ENCODE measurements around the gene CCDC9B. TPM values are rescaled to one million over a fixed set of nuclear protein-coding genes. Genes with fewer than 3 reads are reported as not detected.

The CCDC9B gene
- total and polyA plus RNA-seq, 2 of the 4 experiments (the other 2 are of a cell fraction), result 19.7 to 30.9 TPM

DNA sequence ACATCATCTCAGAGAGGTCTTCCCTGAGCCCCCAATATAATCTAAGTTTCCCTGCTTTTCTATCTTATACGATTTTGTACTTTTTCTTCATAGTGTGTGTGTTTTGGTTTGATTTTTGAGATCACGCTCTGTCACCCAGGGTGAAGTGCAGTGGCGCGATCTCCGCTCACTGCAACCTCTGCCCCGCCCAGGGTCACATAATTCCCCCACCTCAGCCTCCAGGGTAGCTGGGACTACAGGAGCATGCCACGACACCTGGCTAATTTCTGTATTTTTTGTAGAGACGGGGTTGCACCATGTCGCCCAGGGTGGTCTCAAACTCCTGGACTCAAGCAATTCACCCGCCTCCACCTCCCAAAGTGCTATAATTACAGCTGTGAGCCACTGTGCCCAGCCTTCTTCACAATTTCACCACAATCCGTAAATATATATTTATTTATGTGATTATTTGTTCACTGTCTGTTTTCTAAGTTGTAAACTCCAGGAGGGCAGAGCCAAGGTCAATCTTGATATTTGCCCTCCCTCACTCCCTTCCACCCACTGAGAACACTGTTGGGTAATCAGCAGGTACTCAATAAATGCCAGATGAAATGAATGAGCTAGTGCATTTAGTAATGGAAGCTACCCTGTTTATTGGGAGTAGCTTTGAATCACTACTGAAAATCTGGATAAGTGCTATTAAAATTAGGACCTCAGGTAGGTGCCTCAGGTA, 41.2 kb upstream of the CCDC9B start:
- no peak overlapping the region; the same call in 1 of the 2 replicates for H3K23ac ChIP-seq (ENCODE audit: low read depth, low read length)
- peak overlapping the region; percentile 94; the same call in 1 of the 2 replicates for H3K18ac ChIP-seq (ENCODE audit: low read depth, low read length)
- H3K79me1 ChIP-seq (ENCODE audit: low read depth in 1 of 2, low read length in 2 of 2), result peaks cover 25 to 42% of the 10 kb centered on the region in 2 experiments
- no peak overlapping the region for H2AK9ac ChIP-seq (replicated peaks; ENCODE audit: low read depth, low read length, poor library complexity)
- no peaks in the 10 kb centered on the region for H3K9me3 ChIP-seq (ENCODE audit: control insufficient read depth, insufficient read depth, low read length)
- peak overlapping the region; percentile 100 for H4K5ac ChIP-seq (ENCODE audit: low read depth, low read length)
- H2AFZ ChIP-seq (replicated peaks; ENCODE audit: low read length, poor library complexity), result peak overlapping the region; percentile 97
- ATAC-seq (ENCODE audit: low read depth) (no peak), DNase-seq (no peak)
- H4K20me1 ChIP-seq (ENCODE audit: insufficient read depth, low read length), result no peaks in the 10 kb centered on the region
- H2BK120ac ChIP-seq (ENCODE audit: low read depth, low read length), result peak overlapping the region; percentile 98
- H3K36me3 ChIP-seq (ENCODE audit: control insufficient read depth, insufficient read depth, low read length), result peaks cover 5% of the 10 kb centered on the region
- no peak overlapping the region for H3K4me3 ChIP-seq (ENCODE audit: insufficient read depth, low read depth, low read length)
- peak overlapping the region; percentile 99 for H2BK20ac ChIP-seq (ENCODE audit: low read depth, low read length)
- H3K9me1 ChIP-seq (ENCODE audit: insufficient read depth, low read length), result peaks cover 14% of the 10 kb centered on the region; the same call in 1 of the 2 replicates
- in situ Hi-C loops (cut with MboI; ENCODE audit: low sequenced_read_pairs) (no loop called here), dilution Hi-C loops (cut with HindIII; ENCODE audit: low sequenced_read_pairs, unreplicated experiment) (no loop called here), intact Hi-C loops (cut with micrococcal nuclease) (loop anchor here (2.0 kb wide), 2 partner anchors 23 to 55 kb away; partner anchors contain the start of gene IVD)
- H4K91ac ChIP-seq (ENCODE audit: insufficient read depth, low read depth, low read length), result peak overlapping the region; percentile 92; the same call in 1 of the 2 replicates
- H3K56ac ChIP-seq (ENCODE audit: extremely low read depth, insufficient read depth, low read length), result no peak overlapping the region; the same call in 1 of the 2 replicates
- H3K27ac ChIP-seq (ENCODE audit: insufficient read depth, low read length), result no peak overlapping the region; the same call in 1 of the 2 replicates
- TF ChIP-seq CEBPB (IDR thresholded peaks at IDR 0.05; ENCODE audit: low read depth, low read length), result no peak
- TF ChIP-seq FOS (IDR thresholded peaks at IDR 0.05; ENCODE audit: low read depth, low read length), result no peak
- TF ChIP-seq, protein P1, sequence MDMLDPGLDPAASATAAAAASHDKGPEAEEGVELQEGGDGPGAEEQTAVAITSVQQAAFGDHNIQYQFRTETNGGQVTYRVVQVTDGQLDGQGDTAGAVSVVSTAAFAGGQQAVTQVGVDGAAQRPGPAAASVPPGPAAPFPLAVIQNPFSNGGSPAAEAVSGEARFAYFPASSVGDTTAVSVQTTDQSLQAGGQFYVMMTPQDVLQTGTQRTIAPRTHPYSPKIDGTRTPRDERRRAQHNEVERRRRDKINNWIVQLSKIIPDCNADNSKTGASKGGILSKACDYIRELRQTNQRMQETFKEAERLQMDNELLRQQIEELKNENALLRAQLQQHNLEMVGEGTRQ (IDR thresholded peaks at IDR 0.05; ENCODE audit: low read depth, low read length), result no peak
- TF ChIP-seq CHD1 (IDR thresholded peaks at IDR 0.05; ENCODE audit: low read depth, low read length), result no peak
- no peak for TF ChIP-seq NFE2L2 (IDR thresholded peaks at IDR 0.05; ENCODE audit: low read depth, low read length)
- H3K9ac ChIP-seq (ENCODE audit: low read depth, low read length), result no peak overlapping the region
- no peaks in the 10 kb centered on the region for H3K27me3 ChIP-seq (ENCODE audit: control insufficient read depth, insufficient read depth, low read length)
- peak overlapping the region; percentile 88 for H2AK5ac ChIP-seq (ENCODE audit: low read depth, low read length)
- peak overlapping the region; percentile 99 for H2BK15ac ChIP-seq (ENCODE audit: low read depth, low read length)
- ChIA-PET POLR2A (ENCODE audit: unreplicated experiment) (interaction anchor here (0.6 kb wide), 2 partner anchors 27 to 58 kb away, joined by 3 read pairs; no protein-coding TSS in a partner anchor), CTCF (interaction anchor here (0.8 kb wide), 1 partner anchor 44 kb away, joined by 3 read pairs; no protein-coding TSS in a partner anchor)
- H2BK5ac ChIP-seq (ENCODE audit: low read depth, low read length, poor library complexity, severe bottlenecking), result peak overlapping the region; percentile 80
- WGBS, 2 experiments (ENCODE audit: extremely low coverage in 2 of 2, insufficient read length in 1 of 2), result no CpG with 5 or more reads among the region's 11 CpGs
- H3K4me1 ChIP-seq (ENCODE audit: control insufficient read depth, insufficient read depth, low read length), result peaks cover 4% of the 10 kb centered on the region
- H3K14ac ChIP-seq (replicated peaks; ENCODE audit: low read depth, low read length), result 0 out of 2 replicates have a peak overlapping the region, but pooled peaks have one; percentile 93
- H3K4ac ChIP-seq (ENCODE audit: low read depth, low read length), result peak overlapping the region; percentile 97
- no TSS peak for BruUV-seq (replicated peaks)
- H4K8ac ChIP-seq (ENCODE audit: low read depth in 2 of 2, low read length in 2 of 2), result peak overlapping the region; percentile 98 to 100
- H3K4me2 ChIP-seq (ENCODE audit: low read depth, low read length), result no peak overlapping the region

Measured in IMR-90 (cell line).